ENCODE measurements around the gene SUPT6H.

DNA sequence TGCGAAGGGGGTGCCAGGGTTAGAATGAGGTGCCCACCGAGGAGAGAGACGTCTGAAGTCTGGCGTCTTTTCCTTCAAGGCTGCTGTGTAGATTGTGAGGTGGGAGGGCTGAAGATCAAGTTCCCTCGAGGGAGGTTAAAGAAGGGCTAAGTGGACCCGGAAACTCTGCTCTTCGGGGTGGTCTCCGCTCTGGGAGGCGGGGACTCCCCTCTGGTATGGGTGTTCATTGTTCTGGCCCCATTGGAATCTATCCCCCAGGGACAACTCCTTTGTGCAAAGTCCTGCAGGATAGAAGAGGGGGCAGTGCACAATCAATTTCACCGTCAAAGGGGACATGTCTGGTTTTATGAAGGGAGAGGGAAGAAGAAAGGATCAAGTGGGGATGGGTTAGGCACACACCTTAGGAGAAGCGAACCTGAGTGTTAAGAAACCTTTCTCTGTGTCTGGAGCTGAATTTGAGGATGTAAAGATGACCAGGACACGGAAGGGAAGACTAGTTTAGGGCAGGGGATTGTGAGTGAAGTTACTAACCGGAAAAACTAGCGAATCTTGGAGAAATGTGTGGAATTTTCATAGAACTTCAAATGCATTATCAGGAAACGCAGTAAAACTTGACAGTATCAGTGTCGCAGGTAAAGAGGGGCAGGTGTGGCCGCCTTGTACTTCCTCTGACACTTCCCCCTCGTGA, 56.5 kb downstream of the SUPT6H start:
- TF ChIP-seq, protein P1, sequence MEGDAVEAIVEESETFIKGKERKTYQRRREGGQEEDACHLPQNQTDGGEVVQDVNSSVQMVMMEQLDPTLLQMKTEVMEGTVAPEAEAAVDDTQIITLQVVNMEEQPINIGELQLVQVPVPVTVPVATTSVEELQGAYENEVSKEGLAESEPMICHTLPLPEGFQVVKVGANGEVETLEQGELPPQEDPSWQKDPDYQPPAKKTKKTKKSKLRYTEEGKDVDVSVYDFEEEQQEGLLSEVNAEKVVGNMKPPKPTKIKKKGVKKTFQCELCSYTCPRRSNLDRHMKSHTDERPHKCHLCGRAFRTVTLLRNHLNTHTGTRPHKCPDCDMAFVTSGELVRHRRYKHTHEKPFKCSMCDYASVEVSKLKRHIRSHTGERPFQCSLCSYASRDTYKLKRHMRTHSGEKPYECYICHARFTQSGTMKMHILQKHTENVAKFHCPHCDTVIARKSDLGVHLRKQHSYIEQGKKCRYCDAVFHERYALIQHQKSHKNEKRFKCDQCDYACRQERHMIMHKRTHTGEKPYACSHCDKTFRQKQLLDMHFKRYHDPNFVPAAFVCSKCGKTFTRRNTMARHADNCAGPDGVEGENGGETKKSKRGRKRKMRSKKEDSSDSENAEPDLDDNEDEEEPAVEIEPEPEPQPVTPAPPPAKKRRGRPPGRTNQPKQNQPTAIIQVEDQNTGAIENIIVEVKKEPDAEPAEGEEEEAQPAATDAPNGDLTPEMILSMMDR (IDR thresholded peaks at IDR 0.05; ENCODE audit: low read length) = no peak
- TF ChIP-seq EZH2 (IDR thresholded peaks at IDR 0.05; ENCODE audit: borderline replicate concordance, low read length) = no peak

Measured in OCI-LY1 (cell line).